Activated CD8-positive, alpha-beta memory T cell treated with anti-CD3 and anti-CD28 coated beads, Interleukin-2, amount 50 U/mL, for 48 hours (primary cell): ENCODE results near the gene RAD51C.
"Not testable (repeated sequence)": the region's sequence is repeated elsewhere in the genome, so short reads cannot be mapped to it uniquely, and the experiment has no call there.

Source experiments
- DNase-seq: peaks from one replicate; pipeline ENCODE4 v3.0.0-alpha.2; 2020

RAD51C gene

DNA sequence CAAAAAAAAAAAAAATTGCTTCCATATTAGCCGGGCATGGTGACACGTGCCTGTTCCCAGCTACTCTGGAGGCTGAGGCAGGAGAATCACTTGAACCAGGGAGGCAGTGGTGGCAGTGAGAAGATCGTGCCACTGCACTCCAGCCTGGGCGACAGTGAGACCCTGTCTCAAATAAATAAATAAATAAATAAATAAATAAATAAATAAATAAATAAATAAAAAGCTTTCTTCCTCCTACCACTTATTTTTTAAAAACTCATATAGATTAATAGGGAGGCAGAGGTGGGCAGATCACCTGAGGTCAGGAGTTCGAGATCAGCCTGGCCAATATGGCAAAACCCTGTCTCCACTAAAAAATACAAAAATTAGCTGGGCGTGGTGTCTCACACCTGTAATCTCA, 7.9 kb upstream of the RAD51C start:
- DNase-seq = not testable (repeated sequence)

DNA sequence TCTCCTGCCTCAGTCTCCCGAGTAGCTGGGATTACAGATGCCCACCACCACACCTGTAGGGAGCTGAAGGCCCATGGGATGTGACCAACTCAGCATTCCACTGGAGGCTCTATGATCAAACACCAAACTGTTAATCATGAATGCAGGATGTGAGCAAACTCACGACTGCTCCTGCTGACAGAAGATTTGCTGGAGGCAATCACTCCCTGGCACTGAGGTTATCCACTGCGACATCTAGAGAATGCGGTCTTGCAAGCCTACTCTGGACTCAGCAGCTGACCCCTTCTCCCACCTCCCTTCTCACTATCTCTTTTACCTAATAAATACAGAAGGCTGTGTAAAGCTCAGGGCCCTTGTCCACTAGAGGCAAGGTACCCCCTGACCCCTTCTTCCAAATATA, 5.4 kb upstream of the RAD51C start:
- DNase-seq = no peak

DNA sequence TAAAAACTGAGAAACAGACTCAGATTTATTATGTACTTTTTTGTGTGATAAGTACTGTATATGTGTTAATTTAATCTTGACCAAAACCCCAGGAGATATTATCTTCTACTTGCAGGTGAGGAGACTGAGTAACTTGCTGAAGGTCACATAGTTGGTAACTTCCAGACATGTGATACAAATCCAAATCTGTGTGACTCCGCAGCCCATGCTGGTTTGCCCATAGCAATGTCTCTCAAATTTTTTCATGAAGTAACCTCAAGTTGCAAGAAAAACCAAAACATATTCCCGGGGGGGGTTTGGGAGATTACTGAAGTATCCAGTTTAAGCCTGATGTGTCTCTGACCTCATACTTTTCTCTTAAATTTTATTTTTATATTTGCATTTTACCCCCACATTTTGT, 3.9 kb upstream of the RAD51C start:
- no peak for DNase-seq

DNA sequence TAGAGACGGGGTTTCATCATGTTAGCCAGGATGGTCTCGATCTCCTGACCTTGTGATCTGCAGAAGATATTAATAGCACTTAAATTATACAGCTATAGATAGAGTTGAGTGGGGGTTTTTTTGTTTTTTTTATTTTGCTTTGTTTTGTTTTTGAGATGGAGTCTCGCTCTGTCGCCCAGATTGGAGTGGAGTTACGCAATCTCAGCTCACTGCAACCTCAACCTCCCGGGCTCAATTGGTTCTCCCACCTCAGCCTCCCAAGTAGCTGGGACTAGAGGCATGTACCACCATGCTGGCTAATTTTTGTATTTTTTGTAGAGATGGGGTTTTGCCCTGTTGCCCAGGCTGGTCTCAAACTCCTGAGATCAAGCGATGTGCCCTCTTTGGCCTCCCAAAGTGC, 2.4 kb upstream of the RAD51C start:
- DNase-seq = not testable (repeated sequence)

GRCh38 chr17:58691701-58692238, 632 bp upstream of the RAD51C start, which contains the start of gene TEX14:
Gene TEX14, minus strand, starts transcription at chr17:58692045. Its CDS starts 40,044 bp downstream, at chr17:58652001.
- peak; percentile 50 for DNase-seq

- DNase-seq = no peak
These were observed 806 bp downstream of the RAD51C start for GRCh38 chr17:58693208-58693607.

- no peak for DNase-seq
These were observed 1.3 kb downstream of the RAD51C start for GRCh38 chr17:58693751-58694150.

DNA sequence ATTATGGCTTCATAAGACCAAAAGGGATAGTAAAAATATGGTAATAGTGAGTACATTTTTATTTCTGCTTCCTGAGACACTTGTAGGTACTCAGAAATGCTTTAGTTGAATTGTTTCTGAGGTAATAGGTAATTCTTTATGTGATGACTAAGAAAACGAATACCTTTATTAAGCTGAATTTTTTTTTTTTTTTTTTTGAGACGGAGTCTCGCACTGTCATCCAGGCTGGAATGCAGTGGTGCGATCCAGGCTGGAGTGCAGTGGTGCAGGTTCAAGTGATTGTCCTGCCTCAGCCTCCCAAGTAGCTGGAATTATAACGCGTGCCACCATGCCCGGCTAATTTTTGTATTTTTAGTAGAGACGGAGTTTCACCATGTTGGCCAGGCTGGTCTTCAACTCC, 1.9 kb downstream of the RAD51C start:
- DNase-seq = no peak

DNA sequence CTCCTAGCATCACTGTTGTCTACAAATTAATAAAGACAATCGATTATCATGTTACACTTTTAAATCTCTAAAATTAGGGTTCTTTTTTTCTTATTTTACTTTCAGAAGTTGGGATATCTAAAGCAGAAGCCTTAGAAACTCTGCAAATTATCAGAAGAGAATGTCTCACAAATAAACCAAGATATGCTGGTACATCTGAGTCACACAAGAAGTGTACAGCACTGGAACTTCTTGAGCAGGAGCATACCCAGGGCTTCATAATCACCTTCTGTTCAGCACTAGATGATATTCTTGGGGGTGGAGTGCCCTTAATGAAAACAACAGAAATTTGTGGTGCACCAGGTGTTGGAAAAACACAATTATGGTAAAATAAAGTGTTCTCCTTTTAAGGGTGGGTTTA, 2.4 kb downstream of the RAD51C start:
- no peak for DNase-seq

DNA sequence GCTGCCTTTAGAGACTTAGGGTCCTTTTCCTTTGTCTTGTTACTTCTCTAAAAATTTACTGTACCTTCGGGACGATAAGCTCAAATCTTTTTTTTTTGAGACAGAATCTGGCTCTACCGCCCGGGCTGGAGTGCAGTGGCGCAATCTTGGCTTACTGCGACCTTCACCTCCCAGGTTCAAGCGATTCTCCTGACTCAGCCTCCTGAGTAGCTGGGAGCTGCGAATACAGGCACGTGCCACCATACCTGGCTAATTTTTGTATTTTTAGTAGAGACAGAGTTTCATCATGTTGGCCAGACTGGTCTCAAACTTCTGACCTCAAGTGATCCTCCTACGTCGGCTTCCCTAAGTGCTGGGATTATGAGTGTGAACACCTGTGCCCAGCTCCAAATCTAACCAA, 7.4 kb downstream of the RAD51C start:
- no peak for DNase-seq

- no peak for DNase-seq
These were observed 9.7 kb downstream of the RAD51C start for GRCh38 chr17:58702045-58702476.

DNA sequence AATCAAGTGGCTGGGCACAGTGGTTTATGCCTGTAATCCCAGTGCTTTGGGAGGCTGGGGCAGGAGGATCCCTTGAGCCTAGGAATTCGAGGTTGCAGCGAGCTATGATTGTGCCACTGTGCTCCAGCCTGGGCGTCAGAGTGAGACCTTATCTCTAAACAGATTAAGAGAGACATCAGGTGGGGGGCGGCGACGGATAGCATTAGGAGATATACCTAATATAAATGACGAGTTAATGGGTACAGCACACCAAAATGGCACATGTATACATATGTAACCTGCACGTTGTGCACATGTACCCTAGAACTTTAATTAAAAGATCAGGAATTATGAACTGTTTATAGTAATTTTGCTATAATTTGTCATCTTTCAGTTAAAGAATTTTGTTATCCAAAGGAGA, 10.3 kb downstream of the RAD51C start:
- no peak for DNase-seq

GRCh38 chr17:58703137-58703915, 10.9 kb downstream of the RAD51C start:
- no peak for DNase-seq

- no peak for DNase-seq
These were observed 11.5 kb downstream of the RAD51C start for GRCh38 chr17:58703916-58704286.

- no peak for DNase-seq
These were observed 14.1 kb downstream of the RAD51C start for GRCh38 chr17:58706351-58707140.

- DNase-seq = no peak
These were observed 18.6 kb downstream of the RAD51C start for GRCh38 chr17:58710948-58711552.

DNA sequence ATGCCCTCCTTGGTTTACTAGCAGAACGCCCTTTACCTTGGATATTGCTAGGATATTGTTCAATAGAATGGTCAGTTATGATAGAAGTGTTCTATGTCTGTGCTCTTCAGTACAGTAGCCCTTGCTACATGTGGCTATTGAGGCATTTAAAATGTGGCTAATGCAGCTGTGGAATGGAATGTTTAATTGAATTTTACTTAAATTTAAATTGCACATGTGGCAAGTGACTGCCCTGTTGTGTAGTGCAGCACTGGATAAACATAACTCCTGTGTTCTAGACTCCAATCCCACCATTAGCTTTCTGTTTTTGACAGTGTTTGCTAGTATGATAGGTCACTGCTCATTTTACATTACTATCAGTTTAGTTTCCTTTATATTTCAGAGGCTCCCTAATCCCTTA, 29.9 kb downstream of the RAD51C start:
- DNase-seq = no peak

- no peak for DNase-seq
These were observed 30.3 kb downstream of the RAD51C start for GRCh38 chr17:58722696-58723095.

- no peak for DNase-seq
These were observed 36.4 kb downstream of the RAD51C start for GRCh38 chr17:58728798-58729197.

- DNase-seq = no peak
These were observed 38.5 kb downstream of the RAD51C start for GRCh38 chr17:58730937-58731336.

DNA sequence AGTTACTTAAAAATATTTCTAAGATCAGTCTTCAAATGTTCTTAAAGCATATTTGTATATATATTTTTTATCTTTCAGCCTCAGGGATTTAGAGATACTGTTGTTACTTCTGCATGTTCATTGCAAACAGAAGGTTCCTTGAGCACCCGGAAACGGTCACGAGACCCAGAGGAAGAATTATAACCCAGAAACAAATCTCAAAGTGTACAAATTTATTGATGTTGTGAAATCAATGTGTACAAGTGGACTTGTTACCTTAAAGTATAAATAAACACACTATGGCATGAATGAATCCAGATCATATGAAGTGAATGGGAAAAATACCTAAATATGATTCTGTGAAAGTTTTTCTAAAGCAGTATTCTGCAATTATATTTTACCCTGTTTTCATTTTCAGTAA, 41.6 kb downstream of the RAD51C start:
- no peak for DNase-seq

- DNase-seq = no peak
These were observed 42.4 kb downstream of the RAD51C start for GRCh38 chr17:58734811-58735210.

GRCh38 chr17:58741121-58741625, 48.8 kb downstream of the RAD51C start:
- no peak for DNase-seq
